NCI-H2107 treated with DMSO at 0.1 percent for 48 hours (cell line): ENCODE measurements around the gene ATP6V0A4.
A peak's percentile ranks its signal among the peaks of the same experiment; 100 is the strongest.
"Not testable (repeated sequence)": the region's sequence is repeated elsewhere in the genome, so short reads cannot be mapped to it uniquely, and the experiment has no call there.

Experiments used
- DNase-seq: peaks from one replicate; lab custom pipeline; 2025; ENCODE audit not compliant: unreplicated experiment; lab: John Stamatoyannopoulos, UW

ATP6V0A4 gene

DNA sequence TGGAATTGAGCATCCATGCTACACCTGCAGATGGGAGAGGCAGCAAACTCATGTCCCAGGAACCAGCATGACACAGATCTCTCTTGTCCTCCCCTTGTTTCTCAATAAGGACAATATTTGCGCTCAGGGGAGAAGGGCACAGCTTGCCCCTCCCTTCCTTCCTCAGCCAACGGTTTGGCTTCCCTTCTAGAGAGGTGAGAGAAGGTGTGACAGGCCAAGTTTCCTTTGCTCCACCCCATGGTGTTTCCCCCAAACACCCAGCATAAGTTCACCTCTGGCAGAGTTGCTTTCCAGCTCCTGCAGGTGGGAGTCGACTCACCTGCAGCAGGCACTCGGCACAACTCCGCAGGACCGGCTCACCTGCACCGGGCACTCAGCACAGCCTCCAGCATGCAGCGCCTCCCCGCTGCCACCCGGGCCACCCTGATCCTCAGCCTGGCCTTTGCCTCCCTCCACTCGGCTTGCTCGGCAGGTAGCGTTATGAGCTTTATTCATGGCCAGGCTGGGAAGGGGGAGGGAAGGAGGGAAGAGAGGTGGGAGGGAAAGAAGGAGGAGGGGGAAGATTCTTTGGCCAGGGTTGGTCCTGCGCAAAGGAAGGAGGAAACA, at the start of gene ATP6V0A4, which contains the start of gene TMEM213:
Gene ATP6V0A4 (minus strand): TSS at position 482 of the 606 bp plus-strand sequence. CDS start 26,949 bp downstream, outside the sequence.
Gene TMEM213 (plus strand): TSS at position 280 of the 606 bp plus-strand sequence. CDS start 111 bp downstream, at position 391.
- DNase-seq: no peak

DNA sequence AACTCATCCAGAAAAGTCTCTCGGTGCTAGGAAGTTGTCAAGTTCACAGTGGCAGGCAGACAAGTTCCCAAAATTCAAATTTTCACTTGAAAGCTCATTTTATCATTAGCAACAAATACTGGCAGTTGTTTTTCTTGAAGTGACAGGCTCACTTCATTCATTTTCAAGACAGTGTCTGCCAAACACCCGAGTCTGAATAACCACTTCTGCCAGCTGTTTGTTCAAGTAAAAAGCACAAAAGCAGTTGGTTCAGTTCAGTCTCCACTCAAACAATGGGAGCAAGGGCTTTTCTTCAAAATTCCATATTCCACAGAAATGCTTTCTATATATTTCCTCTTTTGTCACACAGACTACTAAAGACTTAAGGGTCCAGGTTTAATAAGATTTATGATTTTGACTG, 47.7 kb upstream of the ATP6V0A4 start:
- DNase-seq: no peak

DNA sequence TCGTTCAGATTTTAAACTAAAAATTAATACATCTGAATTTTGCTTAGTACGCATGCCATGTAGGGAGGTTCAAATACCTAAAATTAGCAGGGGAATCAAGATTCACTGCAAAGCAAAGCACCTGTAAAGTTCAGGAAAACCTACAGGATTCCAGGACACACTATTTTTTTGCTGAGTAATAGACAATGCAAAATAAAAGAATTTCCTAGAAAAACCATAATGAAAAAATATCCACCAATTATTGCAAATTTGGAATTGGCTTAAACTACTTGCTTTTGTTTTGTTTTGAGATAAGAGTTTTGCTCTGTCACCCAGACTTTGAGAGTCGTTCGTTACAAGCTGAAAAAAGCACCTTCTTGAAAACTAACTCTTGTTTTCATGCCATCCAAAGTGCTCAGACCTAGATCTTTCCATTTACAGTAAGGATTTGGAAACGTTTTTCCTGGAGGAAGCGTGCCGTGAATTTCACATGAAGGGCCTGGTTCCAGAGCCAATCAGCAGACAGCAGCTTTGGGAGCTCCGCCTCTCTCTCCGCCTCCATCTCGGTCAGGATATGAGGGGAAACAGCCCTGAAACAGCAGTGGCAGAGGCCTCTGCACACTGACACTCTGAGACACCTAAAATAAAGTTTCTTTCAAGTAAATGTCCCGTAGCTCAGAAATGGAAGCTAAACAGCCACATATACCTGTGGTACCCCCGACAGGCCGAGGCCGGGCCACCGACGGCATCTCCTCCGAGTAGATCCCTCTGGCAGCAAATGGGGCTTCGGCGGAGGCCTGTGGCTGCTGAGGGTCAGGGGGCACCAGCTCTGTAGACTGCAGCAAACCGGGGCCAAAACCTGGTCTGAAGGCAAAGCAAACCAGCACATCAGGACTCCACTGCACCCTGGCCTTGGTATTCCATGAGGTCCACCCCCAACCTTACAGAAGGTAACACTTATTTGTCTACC, 45.9 kb upstream of the ATP6V0A4 start:
- no peak for DNase-seq

DNA sequence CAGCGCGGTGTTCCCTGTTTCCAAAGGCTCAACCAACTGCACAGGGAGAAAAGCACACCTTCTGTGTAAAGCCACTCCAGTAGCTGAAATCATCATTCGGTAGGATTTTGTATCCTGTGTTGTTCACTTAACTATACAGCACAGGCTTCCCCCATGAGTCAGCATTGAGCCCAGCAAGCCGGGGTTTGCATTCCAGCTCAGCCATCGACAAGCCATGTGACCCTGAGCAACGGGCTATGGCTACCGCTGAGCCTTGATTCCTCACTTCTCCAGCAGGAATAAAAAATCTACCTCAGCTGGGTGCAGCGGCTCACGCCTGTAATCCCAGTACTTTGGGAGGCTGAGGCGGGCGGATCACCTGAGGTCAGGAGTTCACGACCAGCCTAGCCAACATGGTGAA, 44.1 kb upstream of the ATP6V0A4 start:
- no peak for DNase-seq

DNA sequence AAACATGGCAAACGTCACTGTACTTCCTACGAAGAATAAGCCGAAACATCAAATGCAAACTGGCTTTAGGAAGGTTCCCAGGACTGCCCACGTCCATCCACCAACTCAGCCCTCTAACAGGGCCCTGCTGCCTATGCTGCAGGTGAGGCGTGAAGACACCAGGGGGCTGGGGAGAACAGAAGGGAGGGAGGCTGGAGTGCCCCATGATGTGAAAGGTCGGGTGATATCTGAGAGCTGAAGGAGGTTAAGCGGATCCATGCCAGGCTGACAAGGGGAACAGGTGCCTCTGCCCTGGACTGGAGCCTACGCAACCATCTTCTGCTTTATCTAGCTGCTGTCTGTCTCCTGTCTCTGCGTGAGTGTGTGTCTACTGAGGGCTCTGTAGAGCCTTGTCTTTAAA, 40.2 kb upstream of the ATP6V0A4 start:
- peak; percentile 11 for DNase-seq

DNA sequence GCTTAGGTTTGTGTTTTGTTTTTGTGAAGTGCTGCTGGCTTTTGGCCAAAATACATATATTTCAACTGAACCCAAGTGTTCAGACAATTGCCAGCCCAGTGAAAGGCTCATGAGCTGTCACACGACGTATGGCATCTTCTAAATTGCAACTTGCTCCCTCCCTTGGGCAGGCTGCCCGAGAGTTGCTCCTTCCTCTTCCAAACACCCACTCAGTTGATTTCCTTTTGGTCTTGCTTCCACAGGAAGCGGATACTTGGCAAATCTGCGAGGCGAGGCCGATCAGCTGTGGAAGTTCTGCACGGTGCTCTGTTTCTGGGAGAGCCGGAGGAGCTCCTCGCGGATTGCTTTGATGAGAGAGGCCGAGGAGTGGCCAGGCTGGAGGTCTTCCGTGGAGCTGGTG, 39.6 kb upstream of the ATP6V0A4 start:
- DNase-seq: peak; percentile 24

DNA sequence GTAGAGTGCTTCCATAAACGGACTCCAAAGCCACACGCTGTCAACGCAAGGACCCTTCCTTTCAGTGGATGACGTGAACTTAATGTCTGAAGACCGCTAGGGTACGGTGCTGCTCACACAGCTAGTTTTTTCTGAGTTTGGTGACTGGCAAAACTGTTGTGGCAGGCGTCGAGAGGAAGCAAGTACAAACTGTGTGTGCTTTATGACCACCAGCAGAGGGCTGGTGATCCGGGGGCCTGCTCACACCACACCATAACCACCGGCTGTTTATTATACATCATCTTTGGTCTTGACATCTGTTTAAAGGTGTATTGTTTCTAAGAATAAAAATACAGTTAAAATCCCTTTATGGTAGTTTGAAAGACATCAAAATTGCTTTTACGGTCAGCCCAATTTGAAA, 37.1 kb upstream of the ATP6V0A4 start:
- no peak for DNase-seq

DNA sequence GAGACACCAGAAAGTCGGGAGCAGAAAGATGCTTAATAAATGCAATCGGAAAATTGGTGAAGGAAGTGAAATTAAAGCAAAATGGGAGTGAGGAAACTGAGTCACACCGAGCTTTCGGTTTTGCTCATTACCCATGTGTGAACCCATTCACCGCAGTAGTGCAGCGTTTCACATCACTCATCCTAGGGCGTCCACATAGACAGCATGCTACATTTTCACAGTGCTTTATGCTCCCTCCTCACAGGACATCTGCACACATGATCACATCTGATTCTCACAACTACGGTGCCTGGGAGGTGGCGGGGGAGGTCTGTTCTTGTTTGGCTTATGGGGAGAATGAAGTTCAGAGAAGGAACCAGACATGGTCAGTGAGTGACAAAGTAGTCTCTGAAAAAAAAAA, 36.6 kb upstream of the ATP6V0A4 start:
- no peak for DNase-seq

DNA sequence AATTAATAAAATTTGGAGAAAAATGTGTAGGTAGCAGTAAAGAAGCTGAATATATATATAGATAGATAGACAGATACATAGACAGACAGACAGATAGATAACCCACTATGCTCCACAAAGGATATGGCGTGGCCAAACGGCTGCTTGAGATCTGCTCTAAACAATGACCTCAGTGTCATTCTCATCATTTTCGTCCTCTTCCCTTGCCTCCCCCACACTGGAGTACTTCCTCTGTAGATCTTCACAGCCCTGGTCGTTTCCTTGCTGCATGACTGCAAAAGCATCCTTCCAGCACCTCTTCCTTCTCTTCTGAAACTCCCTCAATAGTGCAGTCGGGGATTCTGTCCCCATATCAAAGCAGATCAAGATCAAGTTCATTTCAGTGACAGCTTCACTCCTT, 35.6 kb upstream of the ATP6V0A4 start:
- DNase-seq: no peak

DNA sequence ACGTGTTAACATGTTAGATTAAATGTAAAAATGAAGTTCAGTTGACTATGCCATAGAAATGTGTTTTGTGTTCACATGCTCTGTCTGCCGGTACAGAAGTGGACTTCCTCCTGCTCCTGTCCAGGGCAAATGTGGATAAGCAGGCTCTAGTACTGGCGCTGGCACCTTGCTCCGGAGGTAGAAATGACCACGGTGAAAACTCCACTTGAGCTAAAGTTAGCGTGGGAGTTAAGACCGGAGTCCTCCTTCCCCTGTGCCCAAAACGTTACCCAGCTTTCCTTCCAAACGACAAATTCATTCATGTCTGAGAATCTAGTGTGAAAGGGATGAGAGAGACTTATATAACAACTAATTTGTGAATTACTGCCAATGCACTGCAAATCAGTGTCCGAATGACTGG, 35.0 kb upstream of the ATP6V0A4 start:
- DNase-seq: no peak

DNA sequence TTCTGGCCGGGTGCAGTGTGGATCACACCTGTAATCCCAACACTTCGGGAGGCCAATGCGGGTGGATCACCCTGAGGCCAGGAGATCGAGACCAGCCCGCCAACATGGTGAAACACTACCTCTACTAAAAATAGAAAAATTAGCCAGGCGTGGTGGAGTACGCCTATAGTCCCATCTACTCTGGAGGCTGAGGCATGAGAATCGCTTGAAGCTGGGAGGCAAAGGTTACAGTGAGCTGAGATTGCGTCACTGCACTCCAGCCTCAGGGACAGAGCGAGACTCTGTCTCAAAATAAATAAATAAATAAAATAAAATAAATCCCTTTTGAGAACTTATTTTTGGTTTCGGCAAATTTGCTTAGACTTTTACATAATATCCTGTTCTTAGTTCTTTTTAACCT, 31.3 kb upstream of the ATP6V0A4 start:
- no peak for DNase-seq

DNA sequence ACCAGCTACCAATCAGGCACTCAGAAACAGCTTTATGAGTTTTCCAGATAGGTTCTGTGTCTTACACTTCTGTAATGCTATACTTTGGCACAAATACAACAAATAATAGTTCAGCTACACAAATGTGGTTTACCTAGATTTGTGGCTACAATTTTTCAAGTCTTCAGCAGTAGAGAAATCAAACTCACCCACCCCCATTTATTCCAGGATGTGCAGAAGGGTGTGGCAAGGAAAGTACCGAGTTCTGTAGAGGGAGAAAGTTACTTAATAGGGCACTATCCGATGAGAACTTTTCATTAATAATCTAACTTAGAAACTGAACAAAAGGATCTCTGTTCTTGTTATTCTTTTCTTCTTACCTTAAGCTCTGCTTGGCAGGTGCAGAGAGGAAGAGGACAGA, 30.3 kb upstream of the ATP6V0A4 start:
- no peak for DNase-seq

DNA sequence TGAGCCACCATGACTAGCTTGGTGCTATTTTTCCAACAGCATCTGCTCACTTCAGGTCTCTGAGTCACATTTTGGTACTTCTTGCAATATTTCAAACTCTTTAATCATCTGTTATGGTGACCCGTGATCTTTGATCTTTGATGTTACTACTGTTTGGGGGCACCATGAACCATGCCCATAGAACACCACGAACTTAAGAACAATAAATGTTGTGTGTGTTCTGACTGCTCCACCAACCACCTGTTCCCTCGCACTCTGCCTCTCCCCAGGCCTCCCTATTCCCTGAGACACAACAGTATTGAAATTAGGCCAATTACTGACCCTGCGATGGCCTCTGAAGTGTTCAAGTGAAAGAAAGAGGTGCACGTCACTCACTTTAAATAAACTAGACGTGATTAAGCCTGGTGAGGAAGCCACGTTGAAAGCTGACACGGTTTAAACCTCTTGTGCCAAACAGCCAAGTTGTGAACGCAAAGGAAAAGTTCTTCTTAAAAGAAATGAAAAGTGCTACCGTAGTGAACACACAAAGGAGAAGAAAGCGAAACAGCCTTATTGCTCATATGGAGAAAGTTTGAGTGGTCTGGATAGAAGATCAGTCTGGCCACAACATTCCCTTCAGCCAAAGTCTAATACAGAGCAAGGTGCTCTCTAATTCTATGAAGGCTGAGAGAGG, 27.2 kb upstream of the ATP6V0A4 start:
- DNase-seq: no peak

DNA sequence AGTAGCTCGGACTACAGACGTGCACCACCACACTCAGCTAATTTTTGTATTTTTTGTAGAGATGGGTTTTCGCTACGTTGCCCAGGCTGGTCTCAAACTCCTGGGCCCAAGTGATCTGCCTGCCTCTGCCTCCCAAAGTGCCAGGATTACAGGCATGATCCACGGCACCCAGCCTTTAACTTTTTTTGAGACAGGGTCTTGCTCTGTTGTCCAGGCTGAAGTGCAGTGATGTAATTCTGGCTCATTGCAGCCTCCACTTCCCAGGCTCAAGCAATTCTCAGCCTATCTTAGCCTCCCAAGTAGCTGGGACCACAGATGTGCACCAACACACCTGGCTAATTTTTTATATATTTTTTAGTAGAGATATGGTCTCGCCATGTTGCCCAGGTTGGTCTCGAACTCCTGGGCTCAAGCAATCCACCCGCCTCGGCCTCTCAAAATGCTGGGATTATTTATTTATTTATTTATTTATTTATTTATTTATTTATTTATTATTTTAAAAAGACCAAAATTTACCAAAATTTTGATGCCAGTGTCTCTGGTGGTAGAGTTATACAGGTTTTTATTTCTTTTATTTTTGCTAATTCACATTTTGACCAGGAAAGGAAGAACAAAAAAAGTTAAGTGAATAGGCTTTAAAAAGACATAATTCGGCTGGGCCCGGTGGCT, 25.0 kb upstream of the ATP6V0A4 start:
- DNase-seq: no peak

DNA sequence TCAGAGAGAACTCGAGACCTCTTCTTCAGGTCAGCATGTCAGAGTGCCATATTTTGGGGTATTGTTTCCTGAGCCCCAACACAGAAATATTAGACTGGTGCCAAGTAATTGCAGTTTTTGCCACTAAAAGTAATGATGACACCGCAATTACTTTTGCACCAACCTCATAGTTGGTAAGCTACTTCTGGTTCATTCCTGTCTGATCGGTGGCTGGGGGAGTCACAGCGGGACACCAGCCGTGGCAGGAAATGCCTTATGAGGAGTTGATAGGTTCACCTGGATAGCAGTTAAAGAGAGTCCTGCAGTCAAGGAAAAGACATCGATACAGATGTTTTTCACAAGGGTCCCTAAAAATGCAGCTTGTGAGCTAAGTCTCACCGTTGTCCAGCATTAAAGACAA, 23.9 kb upstream of the ATP6V0A4 start:
- DNase-seq: no peak

DNA sequence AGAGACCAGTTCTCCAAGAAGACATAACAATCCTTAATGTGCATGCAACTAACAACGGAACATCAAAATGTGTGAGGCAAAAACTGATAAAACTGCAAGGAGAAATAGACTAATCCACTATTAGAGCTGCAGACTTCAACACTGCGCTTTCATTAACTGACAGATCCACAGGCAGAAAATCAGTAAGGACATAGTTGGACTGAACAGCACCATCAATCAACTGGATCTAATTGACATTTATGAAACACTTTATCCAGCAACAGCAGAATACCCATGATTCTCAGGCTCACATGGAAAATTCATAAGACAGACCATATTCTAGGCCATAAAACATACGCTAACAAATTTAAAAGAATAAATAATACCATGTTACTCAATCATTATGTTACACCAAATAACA, 21.6 kb upstream of the ATP6V0A4 start:
- DNase-seq: no peak

DNA sequence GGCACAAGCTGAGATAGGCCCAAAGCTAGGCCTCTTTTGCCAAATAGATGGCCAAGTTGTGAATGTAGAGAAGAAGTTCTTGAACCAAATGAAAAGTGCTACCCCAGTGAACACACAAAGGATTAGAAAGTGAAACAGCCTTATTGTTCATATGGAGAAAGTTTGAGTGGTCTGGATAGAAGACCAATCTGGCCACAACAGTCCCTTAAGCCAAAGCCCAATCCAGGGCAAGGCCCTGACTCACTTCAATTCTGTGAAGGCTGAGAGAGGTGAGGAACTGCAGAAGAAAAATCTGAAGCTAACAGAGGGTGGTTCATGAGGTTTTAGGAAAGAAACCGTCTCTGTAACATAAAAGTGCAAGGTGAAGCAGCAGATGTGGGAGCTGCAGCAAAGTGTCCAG, 18.7 kb upstream of the ATP6V0A4 start:
- DNase-seq: no peak

DNA sequence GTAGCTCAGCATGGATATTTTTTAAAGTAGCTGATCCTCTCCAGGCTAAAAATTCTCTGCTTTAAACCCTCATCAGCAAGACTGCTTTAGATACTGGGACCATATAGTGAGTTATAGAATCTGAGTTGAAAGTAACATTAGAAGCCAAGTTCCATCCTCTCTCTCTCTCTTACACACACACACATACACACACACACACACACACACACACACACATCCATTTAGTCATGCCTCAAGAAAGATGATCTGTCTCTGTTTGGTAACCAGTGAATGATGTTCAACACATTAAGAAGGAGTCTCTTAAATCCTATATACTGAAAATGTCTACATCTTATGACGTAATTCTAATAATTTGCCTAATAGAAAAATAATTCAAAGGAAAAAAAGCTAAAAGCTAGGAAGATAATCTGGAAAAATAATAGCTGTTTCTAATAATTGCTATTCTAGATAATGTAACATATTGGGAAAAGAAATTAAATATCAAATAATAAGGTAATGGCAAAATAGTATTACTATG, 16.9 kb upstream of the ATP6V0A4 start:
- no peak for DNase-seq

DNA sequence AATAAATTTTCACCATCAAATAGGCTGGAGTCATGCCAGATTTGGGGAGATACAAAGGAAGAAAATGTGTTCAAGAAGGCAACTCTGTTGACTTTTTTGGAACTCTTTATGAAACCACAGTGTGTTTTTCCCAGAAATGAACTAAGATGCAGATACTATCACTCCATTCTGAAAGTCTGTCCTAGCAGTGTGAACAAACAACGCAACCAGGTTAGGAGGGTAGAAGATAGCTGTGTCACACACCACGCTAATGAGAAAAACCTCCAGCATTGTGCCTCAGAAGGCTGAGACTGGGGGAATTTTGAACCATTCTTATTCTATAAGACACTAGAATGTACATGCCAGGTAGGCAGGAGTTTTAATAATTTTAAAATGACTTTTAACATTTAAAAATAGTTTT, 15.9 kb upstream of the ATP6V0A4 start:
- DNase-seq: no peak

DNA sequence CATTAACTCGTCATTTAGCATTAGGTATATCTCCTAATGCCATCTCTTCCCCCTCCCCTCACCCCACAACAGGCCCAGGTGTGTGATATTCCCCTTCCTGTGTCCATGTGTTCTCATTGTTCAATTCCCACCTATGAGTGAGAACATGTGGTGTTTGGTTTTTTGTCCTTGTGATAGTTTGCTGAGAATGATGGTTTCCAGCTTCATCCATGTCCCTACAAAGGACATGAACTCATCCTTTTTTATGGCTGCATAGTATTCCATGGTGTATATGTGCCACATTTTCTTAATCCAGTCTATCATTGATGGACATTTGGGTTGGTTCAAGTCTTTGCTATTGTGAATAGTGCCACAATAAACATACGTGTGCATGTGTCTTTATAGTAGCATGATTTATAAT, 13.3 kb upstream of the ATP6V0A4 start:
- not testable (repeated sequence) for DNase-seq

DNA sequence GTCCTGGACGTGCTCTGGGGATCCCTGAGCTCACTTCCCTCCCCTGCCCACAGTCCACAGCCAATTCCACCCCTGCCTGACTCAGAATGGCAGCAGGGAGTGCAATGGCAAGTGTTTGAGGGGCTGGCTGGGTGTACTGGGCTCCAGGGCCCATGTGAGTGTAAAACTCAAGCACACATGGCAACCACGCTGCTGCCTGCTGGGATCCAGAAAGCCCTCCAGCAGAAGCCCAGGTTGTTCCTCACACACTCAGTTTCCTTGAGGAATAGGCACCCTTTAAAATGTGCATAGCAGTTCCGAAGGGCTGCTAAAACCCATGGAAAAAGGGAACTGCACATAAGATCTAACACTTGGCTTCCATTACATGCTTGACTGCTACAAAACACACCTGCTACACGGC, 11.3 kb upstream of the ATP6V0A4 start:
- no peak for DNase-seq
